ENCODE data around the gene ZNF506. TPM values are rescaled to one million over a fixed set of nuclear protein-coding genes. Genes with fewer than 3 reads are reported as not detected.

Gene ZNF506
- total RNA-seq, 2 donors from 2014 or later = 20.0 to 30.0 TPM

DNA sequence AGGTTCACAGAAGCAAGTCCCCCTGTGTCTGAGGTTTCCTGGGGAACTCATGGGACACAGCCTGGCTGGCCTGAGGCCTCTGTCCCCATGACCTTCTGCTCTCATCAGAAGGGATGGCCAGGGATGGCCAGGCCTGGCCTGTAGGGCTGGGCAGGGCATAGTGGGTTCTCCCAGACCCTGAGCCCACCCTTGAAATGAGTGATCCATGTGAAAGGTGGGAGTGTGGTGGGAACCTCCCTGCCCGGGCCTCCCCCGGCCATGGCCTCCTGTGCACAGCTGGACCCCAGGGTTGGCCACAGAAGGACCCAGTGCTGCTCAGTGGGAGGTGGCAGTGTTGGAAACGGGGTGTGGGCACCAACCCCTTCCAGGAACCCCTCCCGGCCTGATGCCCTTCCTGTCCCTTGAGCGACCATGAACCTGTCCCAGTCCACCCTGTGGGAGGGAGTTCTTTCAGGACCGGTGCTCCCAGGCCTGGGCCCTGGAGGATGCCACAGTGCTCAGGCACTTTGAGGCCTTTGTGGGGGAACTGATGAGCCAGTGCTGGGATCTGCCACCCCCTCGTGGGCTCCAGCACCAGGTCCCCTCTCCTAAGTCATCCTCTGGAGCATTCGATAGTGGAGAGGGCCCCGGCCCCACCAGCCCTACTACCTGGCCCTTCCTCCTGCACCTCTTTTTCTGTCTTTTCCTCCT lies 73.2 kb downstream of the ZNF506 start:
- Histone ChIP-seq H3K4me3 (no peak overlapping the region), H3K4me1 (no peaks in the 10 kb centered on the region), H3K9me3 (no peaks in the 10 kb centered on the region), H3K27ac (no peak overlapping the region), H3K36me3 (replicated peaks in 1 of 2; ENCODE audit: insufficient read depth in 1 of 2, low read depth in 2 of 2) (no peaks in the 10 kb centered on the region), H3K27me3 (no peaks in the 10 kb centered on the region)
- WGBS, 2 donors = 87 to 100% methylated on average over 2 to 9 of the region's 9 CpGs
- DNase-seq = no peak
- intact Hi-C loops (cut with DNase I) = no loop called here
- no peak for ATAC-seq
- TF ChIP-seq POLR2A (IDR thresholded peaks at IDR 0.05) = no peak
- TF ChIP-seq CTCF (IDR thresholded peaks at IDR 0.05) = no peak

DNA sequence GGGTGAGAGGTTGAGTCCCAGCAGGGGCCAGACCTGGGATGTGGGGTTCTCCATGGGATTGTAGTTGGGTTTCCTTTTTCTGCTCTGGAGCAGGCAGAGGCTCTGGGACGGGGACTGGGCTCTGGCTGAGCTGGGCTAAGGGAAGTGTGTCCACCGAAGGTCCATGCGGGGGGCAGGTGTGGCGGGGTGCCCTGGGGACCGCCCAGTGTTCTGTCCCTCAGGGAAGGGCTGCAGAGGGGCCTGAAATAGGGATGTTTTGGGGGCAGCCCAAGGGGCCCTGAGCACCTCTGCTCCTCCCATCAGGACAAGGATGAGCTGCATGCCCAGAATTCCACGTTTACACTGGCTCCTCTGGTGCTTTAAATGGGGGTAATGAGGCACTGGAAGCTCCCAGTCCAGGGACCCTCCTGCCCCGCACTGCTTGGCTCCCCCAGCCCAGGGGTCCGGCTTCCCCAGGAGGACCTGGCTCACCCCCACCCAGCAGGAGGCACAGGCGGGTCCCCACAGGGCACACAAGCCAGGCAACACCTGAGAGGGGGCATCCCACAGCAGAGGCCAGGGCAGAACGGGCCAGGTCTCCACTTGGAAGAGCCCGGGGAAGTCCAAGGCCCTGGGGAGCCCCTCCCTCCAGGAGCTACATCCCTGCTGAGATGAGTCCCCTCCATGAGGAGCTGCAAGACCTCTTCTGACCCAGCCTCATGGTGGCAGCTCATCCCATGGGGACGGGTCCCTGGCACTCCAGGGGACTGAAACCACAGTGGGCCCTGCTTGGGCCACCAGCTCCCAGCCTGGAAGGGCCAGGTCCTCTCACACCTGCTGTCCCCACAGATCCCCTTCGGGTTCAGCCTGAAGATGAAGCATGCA lies 74.0 kb downstream of the ZNF506 start:
- H3K36me3 ChIP-seq (replicated peaks in 1 of 2; ENCODE audit: insufficient read depth in 1 of 2, low read depth in 2 of 2) = no peaks in the 10 kb centered on the region
- ATAC-seq (no peak), DNase-seq (no peak)
- H3K4me3 ChIP-seq = no peak overlapping the region
- no peaks in the 10 kb centered on the region for H3K9me3 ChIP-seq
- no peaks in the 10 kb centered on the region for H3K4me1 ChIP-seq
- 78 to 79% methylated on average over 3 to 12 of the region's 13 CpGs for WGBS, 2 donors
- no peak overlapping the region for H3K27ac ChIP-seq
- no peaks in the 10 kb centered on the region for H3K27me3 ChIP-seq
- intact Hi-C loops (cut with DNase I) = no loop called here
- TF ChIP-seq CTCF (IDR thresholded peaks at IDR 0.05) = no peak
- TF ChIP-seq POLR2A (IDR thresholded peaks at IDR 0.05) = no peak

GRCh38 chr19:19746286-19747213 lies 75.0 kb downstream of the ZNF506 start:
- no peaks in the 10 kb centered on the region for H3K27me3 ChIP-seq
- TF ChIP-seq POLR2A (IDR thresholded peaks at IDR 0.05) (no peak), CTCF (IDR thresholded peaks at IDR 0.05) (no peak)
- H3K4me1 ChIP-seq = no peaks in the 10 kb centered on the region
- H3K9me3 ChIP-seq = no peaks in the 10 kb centered on the region
- H3K27ac ChIP-seq = no peak overlapping the region
- WGBS, 2 donors = 62 to 65% methylated on average over 12 to 15 of the region's 15 CpGs
- ATAC-seq (no peak), DNase-seq (no peak)
- no peak overlapping the region for H3K4me3 ChIP-seq
- no peaks in the 10 kb centered on the region for H3K36me3 ChIP-seq (replicated peaks in 1 of 2; ENCODE audit: insufficient read depth in 1 of 2, low read depth in 2 of 2)
- intact Hi-C loops (cut with DNase I) = no loop called here

GRCh38 chr19:19745496-19746285 lies 75.9 kb downstream of the ZNF506 start:
- 77 to 91% methylated on average over 10 to 15 of the region's 17 CpGs for WGBS, 2 donors

More at GRCh38 chr19:19745496-19746285, 75.9 kb downstream of the ZNF506 start:
- TF ChIP-seq CTCF (IDR thresholded peaks at IDR 0.05) (no peak), POLR2A (IDR thresholded peaks at IDR 0.05) (no peak)
- Histone ChIP-seq H3K4me1 (no peaks in the 10 kb centered on the region), H3K9me3 (no peaks in the 10 kb centered on the region), H3K4me3 (no peak overlapping the region), H3K36me3 (replicated peaks in 1 of 2; ENCODE audit: insufficient read depth in 1 of 2, low read depth in 2 of 2) (no peaks in the 10 kb centered on the region), H3K27ac (no peak overlapping the region), H3K27me3 (no peaks in the 10 kb centered on the region)
- no peak for DNase-seq
- intact Hi-C loops (cut with DNase I) = no loop called here
- ATAC-seq = no peak
